ENCODE results near the gene FDXR. TPM values are rescaled to one million over a fixed set of nuclear protein-coding genes. Genes with fewer than 3 reads are reported as not detected.
A peak's percentile ranks its signal among the peaks of the same experiment; 100 is the strongest.

Gene FDXR
- polyA plus RNA-seq, 4 donors, result 9.2 to 16.6 (median 12.5) TPM

DNA sequence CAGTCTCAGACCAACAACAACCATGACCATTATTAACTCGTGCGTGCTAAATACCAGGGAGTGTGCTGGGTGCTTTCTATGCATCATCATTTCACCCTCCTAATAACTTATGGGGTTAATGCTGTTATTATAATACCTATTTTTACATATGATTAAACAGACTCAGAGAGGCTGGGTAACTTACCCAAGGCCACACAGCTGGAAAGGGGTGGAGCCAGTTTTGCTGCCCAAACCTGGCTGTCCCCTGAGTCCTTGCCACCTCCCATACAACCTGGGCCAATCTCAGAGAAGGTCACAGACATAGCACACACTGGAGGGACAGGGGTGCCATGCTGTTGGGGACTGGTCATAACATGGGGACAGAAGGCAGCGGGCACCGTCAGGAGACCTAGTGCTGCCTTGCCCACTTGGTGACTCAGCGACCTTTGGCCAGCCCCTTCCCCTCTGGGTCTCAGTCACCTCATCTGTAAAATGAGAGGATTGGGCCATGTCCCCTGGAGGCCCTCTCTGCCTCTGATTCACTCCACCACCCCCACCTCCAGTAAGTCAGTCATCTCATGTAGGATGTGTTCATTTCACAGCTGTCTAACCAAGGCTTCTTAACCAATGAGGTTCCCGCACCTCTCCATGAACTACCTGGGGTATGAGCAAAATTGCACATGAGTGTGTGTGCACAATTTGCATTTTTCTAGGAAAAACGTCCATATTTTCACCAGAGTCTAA lies 32.1 kb upstream of the FDXR start:
- Histone ChIP-seq H3K4me3 (ENCODE audit: low read depth in 1 of 3, low read length in 3 of 3) (no peak overlapping the region), H3K9me3 (ENCODE audit: control insufficient read depth in 2 of 2, insufficient read depth in 1 of 2, low read depth in 1 of 2, low read length in 1 of 2) (no peaks in the 10 kb centered on the region), H3K4me1 (ENCODE audit: control insufficient read depth in 3 of 3, insufficient read depth in 2 of 3, low read depth in 1 of 3, low read length in 2 of 3) (no peaks in the 10 kb centered on the region), H3K36me3 (ENCODE audit: control insufficient read depth in 3 of 3, insufficient read depth in 2 of 3, low read depth in 1 of 3, low read length in 3 of 3) (no peaks in the 10 kb centered on the region), H3K27ac (ENCODE audit: low read depth in 1 of 3, low read length in 2 of 3) (no peak overlapping the region), H3K27me3 (ENCODE audit: control insufficient read depth in 3 of 3, insufficient read depth in 3 of 3, low read length in 3 of 3) (peaks cover 0 to 3% (median 2%) of the 10 kb centered on the region in 3 donors)
- no peak for DNase-seq
- 70 to 74% (median 70%) methylated on average over 7 of the region's 7 CpGs for WGBS, 3 donors
- FAIRE-seq, result no peak

DNA sequence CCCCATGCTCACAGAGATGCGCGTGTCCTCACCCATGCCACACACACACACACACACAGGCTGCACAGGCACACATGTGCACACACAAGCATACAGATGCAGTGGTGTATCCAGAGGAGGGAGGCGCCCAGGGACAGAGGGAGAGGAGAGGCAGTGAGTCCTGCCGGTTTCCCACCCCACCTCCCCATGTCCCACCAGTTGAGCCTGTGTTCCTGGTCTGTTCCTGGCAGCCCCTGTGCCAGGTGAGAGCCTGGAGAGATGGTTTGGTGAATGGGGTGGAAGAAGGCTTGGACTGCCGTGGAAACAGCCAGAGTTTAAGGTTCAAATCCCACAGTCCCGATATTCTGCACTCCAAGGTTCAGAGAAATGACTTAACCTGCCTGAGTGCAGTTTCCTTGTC lies 30.9 kb upstream of the FDXR start:
- no peaks in the 10 kb centered on the region for H3K36me3 ChIP-seq (ENCODE audit: control insufficient read depth in 3 of 3, insufficient read depth in 2 of 3, low read depth in 1 of 3, low read length in 3 of 3)
- H3K4me1 ChIP-seq (ENCODE audit: control insufficient read depth in 3 of 3, insufficient read depth in 2 of 3, low read depth in 1 of 3, low read length in 2 of 3), result no peaks in the 10 kb centered on the region
- peaks cover 0 to 3% (median 0%) of the 10 kb centered on the region in 3 donors for H3K27me3 ChIP-seq (ENCODE audit: control insufficient read depth in 3 of 3, insufficient read depth in 3 of 3, low read length in 3 of 3)
- DNase-seq, result no peak
- no peak overlapping the region for H3K4me3 ChIP-seq (ENCODE audit: low read depth in 1 of 3, low read length in 3 of 3)
- no peaks in the 10 kb centered on the region for H3K9me3 ChIP-seq (ENCODE audit: control insufficient read depth in 2 of 2, insufficient read depth in 1 of 2, low read depth in 1 of 2, low read length in 1 of 2)
- no peak for FAIRE-seq
- WGBS, 3 donors, result 40 to 66% (median 51%) methylated on average over 6 of the region's 6 CpGs
- no peak overlapping the region for H3K27ac ChIP-seq (ENCODE audit: low read depth in 1 of 3, low read length in 2 of 3)

DNA sequence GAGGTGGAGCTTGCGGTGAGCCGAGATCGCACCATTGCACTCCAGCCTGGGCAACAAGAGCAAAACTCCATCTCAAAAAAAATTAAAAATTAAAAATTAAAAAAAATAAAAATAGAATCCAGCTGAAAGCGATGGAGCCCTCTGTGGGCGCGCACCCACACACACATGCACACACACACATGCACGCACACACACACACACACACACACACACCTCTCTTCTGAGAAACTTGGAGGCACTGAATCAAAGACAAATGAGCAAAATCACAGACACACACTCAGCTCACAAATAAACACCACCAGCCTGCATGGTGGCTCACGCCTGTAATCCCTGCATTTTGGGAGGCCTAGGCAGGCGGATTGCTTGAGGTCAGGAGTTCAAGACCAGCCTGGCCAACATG lies 30.2 kb upstream of the FDXR start:
- H3K4me1 ChIP-seq (ENCODE audit: control insufficient read depth in 3 of 3, insufficient read depth in 2 of 3, low read depth in 1 of 3, low read length in 2 of 3), result no peaks in the 10 kb centered on the region
- no peak overlapping the region for H3K4me3 ChIP-seq (ENCODE audit: low read depth in 1 of 3, low read length in 3 of 3)
- H3K36me3 ChIP-seq (ENCODE audit: control insufficient read depth in 3 of 3, insufficient read depth in 2 of 3, low read depth in 1 of 3, low read length in 3 of 3), result no peaks in the 10 kb centered on the region
- no peak overlapping the region for H3K27ac ChIP-seq (ENCODE audit: low read depth in 1 of 3, low read length in 2 of 3)
- WGBS, 3 donors, result 79 to 87% (median 82%) methylated on average over 9 of the region's 9 CpGs
- no peaks in the 10 kb centered on the region for H3K9me3 ChIP-seq (ENCODE audit: control insufficient read depth in 2 of 2, insufficient read depth in 1 of 2, low read depth in 1 of 2, low read length in 1 of 2)
- FAIRE-seq, result no peak
- no peak for DNase-seq
- H3K27me3 ChIP-seq (ENCODE audit: control insufficient read depth in 3 of 3, insufficient read depth in 3 of 3, low read length in 3 of 3), result peaks cover 0 to 3% (median 0%) of the 10 kb centered on the region in 3 donors

DNA sequence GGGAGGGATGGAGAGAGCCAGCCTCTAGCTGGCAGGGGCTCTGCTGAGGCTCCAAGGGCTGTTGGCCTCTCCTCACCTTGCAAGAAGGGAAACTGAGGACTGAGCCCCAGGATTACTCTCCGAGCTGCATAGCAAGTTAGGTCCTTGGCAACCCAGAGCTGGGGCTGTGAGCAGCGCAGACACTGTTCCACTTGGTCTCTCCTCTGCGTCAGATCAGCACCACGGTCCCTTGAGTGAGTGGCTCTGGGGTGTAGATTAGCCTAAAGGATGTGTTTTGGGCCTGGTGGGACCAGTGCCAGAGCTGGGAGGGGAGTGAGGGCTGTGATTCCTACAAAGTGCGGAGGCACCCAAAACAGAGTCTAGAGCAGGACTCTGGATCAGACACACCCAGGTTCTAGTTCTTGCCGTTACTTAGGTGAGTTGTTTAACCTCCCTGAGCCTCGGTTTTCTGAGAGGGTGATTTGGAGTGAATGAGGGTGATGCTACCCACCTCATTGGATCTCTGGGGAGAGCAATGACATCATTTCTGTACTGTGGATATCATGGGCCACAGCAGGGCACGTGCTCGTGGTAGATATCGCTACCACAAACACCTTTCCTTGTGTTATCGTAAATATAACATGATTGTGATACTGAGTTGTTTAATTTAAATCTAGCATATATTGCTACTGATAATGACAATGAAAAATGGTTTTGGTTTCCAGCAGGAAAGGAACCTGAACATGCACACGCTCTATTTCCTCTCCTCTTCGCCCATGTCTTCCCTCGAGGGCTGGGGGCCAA lies 28.8 kb upstream of the FDXR start:
- H3K4me1 ChIP-seq (ENCODE audit: control insufficient read depth in 3 of 3, insufficient read depth in 2 of 3, low read depth in 1 of 3, low read length in 2 of 3), result no peaks in the 10 kb centered on the region
- 65 to 69% (median 66%) methylated on average over 14 of the region's 14 CpGs for WGBS, 3 donors
- DNase-seq, result no peak
- no peak overlapping the region for H3K27ac ChIP-seq (ENCODE audit: low read depth in 1 of 3, low read length in 2 of 3)
- no peak for FAIRE-seq
- H3K36me3 ChIP-seq (ENCODE audit: control insufficient read depth in 3 of 3, insufficient read depth in 2 of 3, low read depth in 1 of 3, low read length in 3 of 3), result no peaks in the 10 kb centered on the region
- no peak overlapping the region for H3K4me3 ChIP-seq (ENCODE audit: low read depth in 1 of 3, low read length in 3 of 3)
- peaks cover 0 to 5% (median 2%) of the 10 kb centered on the region in 3 donors for H3K27me3 ChIP-seq (ENCODE audit: control insufficient read depth in 3 of 3, insufficient read depth in 3 of 3, low read length in 3 of 3)
- H3K9me3 ChIP-seq (ENCODE audit: control insufficient read depth in 2 of 2, insufficient read depth in 1 of 2, low read depth in 1 of 2, low read length in 1 of 2), result no peaks in the 10 kb centered on the region

DNA sequence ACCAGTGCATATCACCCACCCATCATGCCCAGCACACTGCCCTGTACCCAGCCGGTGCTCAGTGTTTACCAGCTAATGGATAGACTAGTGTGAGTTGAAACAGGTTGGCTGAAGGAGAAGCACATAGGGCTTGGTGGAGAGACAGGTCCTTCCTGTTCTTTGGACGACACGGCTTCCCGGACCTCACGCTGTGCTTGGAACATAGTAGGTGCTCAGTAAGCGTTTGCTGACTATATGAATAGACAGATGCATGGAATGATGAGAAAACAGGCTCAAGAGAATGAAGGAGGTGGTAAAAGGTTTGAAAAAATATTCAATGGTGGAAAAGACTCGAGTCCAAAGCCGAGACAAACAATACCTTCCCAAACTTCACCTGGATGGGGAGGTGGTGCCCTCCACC lies 27.4 kb upstream of the FDXR start:
- 79 to 86% (median 85%) methylated on average over 8 of the region's 8 CpGs for WGBS, 3 donors
- H3K27me3 ChIP-seq (ENCODE audit: control insufficient read depth in 3 of 3, insufficient read depth in 3 of 3, low read length in 3 of 3), result peaks cover 0 to 16% (median 10%) of the 10 kb centered on the region in 3 donors
- H3K27ac ChIP-seq (ENCODE audit: low read depth in 1 of 3, low read length in 2 of 3), result no peak overlapping the region
- no peaks in the 10 kb centered on the region for H3K4me1 ChIP-seq (ENCODE audit: control insufficient read depth in 3 of 3, insufficient read depth in 2 of 3, low read depth in 1 of 3, low read length in 2 of 3)
- H3K36me3 ChIP-seq (ENCODE audit: control insufficient read depth in 3 of 3, insufficient read depth in 2 of 3, low read depth in 1 of 3, low read length in 3 of 3), result no peaks in the 10 kb centered on the region
- no peak for DNase-seq
- no peak for FAIRE-seq
- no peaks in the 10 kb centered on the region for H3K9me3 ChIP-seq (ENCODE audit: control insufficient read depth in 2 of 2, insufficient read depth in 1 of 2, low read depth in 1 of 2, low read length in 1 of 2)
- no peak overlapping the region for H3K4me3 ChIP-seq (ENCODE audit: low read depth in 1 of 3, low read length in 3 of 3)

DNA sequence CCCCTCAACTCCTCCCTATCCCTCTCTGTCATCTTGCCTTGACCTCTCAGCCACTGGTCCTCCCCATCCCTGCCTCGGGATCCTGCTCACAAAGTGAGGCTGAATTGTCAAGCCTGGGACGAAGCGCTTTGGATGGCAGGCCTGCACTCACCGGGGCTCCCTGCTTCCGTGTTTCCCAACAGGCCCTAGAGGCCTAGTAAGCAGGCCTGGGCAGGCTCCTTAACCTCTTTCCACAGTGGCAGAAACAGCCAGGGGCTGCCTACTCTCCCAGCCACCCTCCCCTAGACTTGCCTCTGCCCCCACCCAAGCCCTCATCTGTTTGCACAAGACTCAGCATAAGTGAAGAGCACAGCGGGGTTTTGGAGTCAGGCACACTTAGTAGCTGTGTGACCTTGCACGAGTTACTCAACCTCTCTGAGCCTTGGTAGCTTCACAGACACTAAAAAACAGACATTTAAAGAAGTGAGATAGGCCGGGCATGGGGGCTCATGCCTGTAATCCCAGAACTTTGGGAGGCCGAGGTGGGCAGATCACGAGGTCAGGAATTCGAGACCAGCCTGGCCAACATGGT lies 25.7 kb upstream of the FDXR start:
- Histone ChIP-seq H3K36me3 (ENCODE audit: control insufficient read depth in 3 of 3, insufficient read depth in 2 of 3, low read depth in 1 of 3, low read length in 3 of 3) (no peaks in the 10 kb centered on the region), H3K4me3 (ENCODE audit: low read depth in 1 of 3, low read length in 3 of 3) (no peak overlapping the region), H3K27me3 (ENCODE audit: control insufficient read depth in 3 of 3, insufficient read depth in 3 of 3, low read length in 3 of 3) (peaks cover 0 to 31% (median 21%) of the 10 kb centered on the region in 3 donors), H3K4me1 (ENCODE audit: control insufficient read depth in 3 of 3, insufficient read depth in 2 of 3, low read depth in 1 of 3, low read length in 2 of 3) (no peaks in the 10 kb centered on the region), H3K9me3 (ENCODE audit: control insufficient read depth in 2 of 2, insufficient read depth in 1 of 2, low read depth in 1 of 2, low read length in 1 of 2) (no peaks in the 10 kb centered on the region), H3K27ac (ENCODE audit: low read depth in 1 of 3, low read length in 2 of 3) (no peak overlapping the region)
- 83 to 86% (median 84%) methylated on average over 11 of the region's 11 CpGs for WGBS, 3 donors
- no peak for FAIRE-seq
- no peak for DNase-seq

DNA sequence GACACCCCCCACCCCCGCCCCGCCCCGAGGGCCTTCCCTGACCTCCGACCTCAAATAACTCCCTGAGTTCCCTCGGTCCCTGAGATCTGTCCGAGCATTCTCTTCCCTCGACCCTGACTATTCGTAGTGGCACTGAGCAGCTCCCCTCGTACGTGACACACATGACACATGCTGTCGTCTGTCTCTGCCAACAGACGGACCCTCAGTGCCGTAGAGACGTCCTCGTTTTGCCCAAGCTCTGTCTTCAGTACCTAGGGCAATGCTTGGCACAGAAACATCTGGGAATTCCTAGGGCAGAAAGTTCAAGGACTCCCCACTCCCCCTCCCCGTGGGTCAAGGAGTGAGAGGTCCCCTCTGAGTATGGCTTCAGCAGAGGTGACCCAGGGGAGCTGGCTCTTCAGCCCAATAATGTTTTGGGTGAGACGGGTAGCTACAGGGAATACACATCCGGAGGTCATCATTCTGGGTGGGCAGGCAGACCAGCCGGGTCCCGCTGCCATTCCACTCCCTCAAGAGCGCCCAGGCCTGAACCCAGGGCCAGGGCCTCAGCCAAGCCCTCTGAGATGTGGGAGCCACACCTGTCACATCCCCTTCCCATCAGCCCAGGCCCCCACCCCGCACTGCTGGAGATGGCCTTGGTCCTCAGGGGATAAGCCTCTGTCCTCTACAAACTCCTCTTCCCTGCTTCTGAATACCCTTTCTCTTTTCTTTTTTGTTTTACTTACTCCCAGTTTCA lies 21.3 kb upstream of the FDXR start:
- Histone ChIP-seq H3K4me3 (ENCODE audit: low read depth in 1 of 3, low read length in 3 of 3) (peak overlapping the region in 2 of 3 donors; percentile 37 to 69), H3K4me1 (ENCODE audit: control insufficient read depth in 3 of 3, insufficient read depth in 2 of 3, low read depth in 1 of 3, low read length in 2 of 3) (no peaks in the 10 kb centered on the region), H3K9me3 (ENCODE audit: control insufficient read depth in 2 of 2, insufficient read depth in 1 of 2, low read depth in 1 of 2, low read length in 1 of 2) (no peaks in the 10 kb centered on the region), H3K27ac (ENCODE audit: low read depth in 1 of 3, low read length in 2 of 3) (no peak overlapping the region), H3K27me3 (ENCODE audit: control insufficient read depth in 3 of 3, insufficient read depth in 3 of 3, low read length in 3 of 3) (peaks cover 0 to 44% (median 26%) of the 10 kb centered on the region in 3 donors), H3K36me3 (ENCODE audit: control insufficient read depth in 3 of 3, insufficient read depth in 2 of 3, low read depth in 1 of 3, low read length in 3 of 3) (peaks cover 0 to 2% (median 0%) of the 10 kb centered on the region in 3 donors)
- peak in 1 of 2 donors; percentile 37 for DNase-seq
- WGBS, 3 donors, result 22 to 28% (median 25%) methylated on average over 22 of the region's 22 CpGs
- FAIRE-seq, result no peak

Measured in small intestine (tissue), 7 donors.